ENCODE measurements around the gene AQP2. TPM values are rescaled to one million over a fixed set of nuclear protein-coding genes. Genes with fewer than 3 reads are reported as not detected.

Gene AQP2
- total RNA-seq, 3 donors from 2014 or later (not counting 1 experiment from before 2014, with no cell fraction given): not detected

DNA sequence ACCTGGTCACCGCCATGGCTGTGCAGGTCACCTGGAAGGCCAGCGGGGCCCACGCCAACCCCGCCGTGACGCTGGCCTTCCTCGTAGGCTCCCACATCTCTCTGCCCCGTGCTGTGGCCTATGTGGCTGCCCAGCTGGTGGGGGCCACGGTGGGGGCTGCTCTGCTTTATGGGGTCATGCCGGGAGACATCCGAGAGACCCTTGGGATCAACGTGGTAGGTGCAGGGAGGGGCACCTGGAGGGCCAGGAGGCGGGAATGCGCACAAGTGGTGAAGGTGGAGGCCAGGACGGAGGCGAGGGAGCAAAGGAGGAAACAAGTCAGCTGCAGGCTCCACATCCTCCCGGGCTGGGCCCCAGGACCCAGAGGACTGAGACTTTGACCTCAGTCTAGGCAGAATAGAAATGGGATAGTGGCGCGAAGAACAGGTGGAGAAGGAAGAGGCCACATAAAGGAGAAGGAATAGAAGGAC is 22.9 kb downstream of the AQP2 start:
- H3K4me1 Mint-ChIP-seq: no peaks in the 10 kb centered on the region
- Histone ChIP-seq H3K27ac (ENCODE audit: low read length) (no peak overlapping the region), H3K27me3 (ENCODE audit: control insufficient read depth, insufficient read depth, low read length) (no peaks in the 10 kb centered on the region), H3K4me3 (ENCODE audit: low read length) (no peak overlapping the region), H3K9me3 (ENCODE audit: control insufficient read depth, insufficient read depth, low read length) (no peaks in the 10 kb centered on the region), H3K36me3 (ENCODE audit: control insufficient read depth, insufficient read depth, low read length) (no peaks in the 10 kb centered on the region), H3K4me1 (ENCODE audit: control insufficient read depth, insufficient read depth, low read length) (no peaks in the 10 kb centered on the region)
- TF ChIP-seq, protein P1, sequence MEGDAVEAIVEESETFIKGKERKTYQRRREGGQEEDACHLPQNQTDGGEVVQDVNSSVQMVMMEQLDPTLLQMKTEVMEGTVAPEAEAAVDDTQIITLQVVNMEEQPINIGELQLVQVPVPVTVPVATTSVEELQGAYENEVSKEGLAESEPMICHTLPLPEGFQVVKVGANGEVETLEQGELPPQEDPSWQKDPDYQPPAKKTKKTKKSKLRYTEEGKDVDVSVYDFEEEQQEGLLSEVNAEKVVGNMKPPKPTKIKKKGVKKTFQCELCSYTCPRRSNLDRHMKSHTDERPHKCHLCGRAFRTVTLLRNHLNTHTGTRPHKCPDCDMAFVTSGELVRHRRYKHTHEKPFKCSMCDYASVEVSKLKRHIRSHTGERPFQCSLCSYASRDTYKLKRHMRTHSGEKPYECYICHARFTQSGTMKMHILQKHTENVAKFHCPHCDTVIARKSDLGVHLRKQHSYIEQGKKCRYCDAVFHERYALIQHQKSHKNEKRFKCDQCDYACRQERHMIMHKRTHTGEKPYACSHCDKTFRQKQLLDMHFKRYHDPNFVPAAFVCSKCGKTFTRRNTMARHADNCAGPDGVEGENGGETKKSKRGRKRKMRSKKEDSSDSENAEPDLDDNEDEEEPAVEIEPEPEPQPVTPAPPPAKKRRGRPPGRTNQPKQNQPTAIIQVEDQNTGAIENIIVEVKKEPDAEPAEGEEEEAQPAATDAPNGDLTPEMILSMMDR (IDR thresholded peaks at IDR 0.05): no peak
- H3K27ac Mint-ChIP-seq: no peak overlapping the region
- H3K27me3 Mint-ChIP-seq (ENCODE audit: low read depth in 2 of 2): no peaks in the 10 kb centered on the region
- WGBS (ENCODE audit: insufficient coverage): 89% methylated on average over 19 of the region's 19 CpGs
- no peaks in the 10 kb centered on the region for H3K36me3 Mint-ChIP-seq
- no peak for DNase-seq
- H3K9me3 Mint-ChIP-seq: no peaks in the 10 kb centered on the region
- H3K4me3 Mint-ChIP-seq: no peak overlapping the region
- intact Hi-C loops (cut with micrococcal nuclease): no loop called here
- no peak for ATAC-seq

DNA sequence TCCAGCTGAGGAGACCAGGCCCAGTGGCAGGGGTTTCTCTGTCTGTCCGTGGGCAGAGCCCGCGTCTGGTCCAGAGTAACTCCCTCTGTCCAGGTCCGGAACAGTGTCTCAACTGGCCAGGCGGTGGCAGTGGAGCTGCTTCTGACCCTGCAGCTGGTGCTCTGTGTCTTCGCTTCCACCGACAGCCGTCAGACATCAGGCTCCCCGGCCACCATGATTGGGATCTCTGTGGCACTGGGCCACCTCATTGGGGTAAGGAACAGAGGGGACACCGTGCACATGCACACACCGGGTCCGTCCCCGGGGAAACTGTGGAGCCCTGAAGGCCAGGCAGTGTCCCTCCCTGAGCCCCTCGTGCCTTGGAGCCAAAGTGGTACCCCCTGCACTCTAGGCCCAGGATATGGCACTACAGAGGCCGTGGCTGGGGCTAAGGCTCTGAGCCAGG is 23.7 kb downstream of the AQP2 start:
- DNase-seq: no peak
- H3K9me3 ChIP-seq (ENCODE audit: control insufficient read depth, insufficient read depth, low read length): no peaks in the 10 kb centered on the region
- H3K36me3 Mint-ChIP-seq: no peaks in the 10 kb centered on the region
- H3K27ac ChIP-seq (ENCODE audit: low read length): no peak overlapping the region
- H3K27me3 ChIP-seq (ENCODE audit: control insufficient read depth, insufficient read depth, low read length): no peaks in the 10 kb centered on the region
- no peaks in the 10 kb centered on the region for H3K36me3 ChIP-seq (ENCODE audit: control insufficient read depth, insufficient read depth, low read length)
- intact Hi-C loops (cut with micrococcal nuclease): no loop called here
- H3K27me3 Mint-ChIP-seq (ENCODE audit: low read depth in 2 of 2): no peaks in the 10 kb centered on the region
- no peak overlapping the region for H3K27ac Mint-ChIP-seq
- TF ChIP-seq, protein P1 (IDR thresholded peaks at IDR 0.05): no peak
- no peak overlapping the region for H3K4me3 ChIP-seq (ENCODE audit: low read length)
- H3K4me1 ChIP-seq (ENCODE audit: control insufficient read depth, insufficient read depth, low read length): no peaks in the 10 kb centered on the region
- no peaks in the 10 kb centered on the region for H3K9me3 Mint-ChIP-seq
- 90% methylated on average over 15 of the region's 15 CpGs for whole genome bisulfite sequencing (ENCODE audit: insufficient coverage)
- no peak overlapping the region for H3K4me3 Mint-ChIP-seq
- ATAC-seq: no peak
- no peaks in the 10 kb centered on the region for H3K4me1 Mint-ChIP-seq

DNA sequence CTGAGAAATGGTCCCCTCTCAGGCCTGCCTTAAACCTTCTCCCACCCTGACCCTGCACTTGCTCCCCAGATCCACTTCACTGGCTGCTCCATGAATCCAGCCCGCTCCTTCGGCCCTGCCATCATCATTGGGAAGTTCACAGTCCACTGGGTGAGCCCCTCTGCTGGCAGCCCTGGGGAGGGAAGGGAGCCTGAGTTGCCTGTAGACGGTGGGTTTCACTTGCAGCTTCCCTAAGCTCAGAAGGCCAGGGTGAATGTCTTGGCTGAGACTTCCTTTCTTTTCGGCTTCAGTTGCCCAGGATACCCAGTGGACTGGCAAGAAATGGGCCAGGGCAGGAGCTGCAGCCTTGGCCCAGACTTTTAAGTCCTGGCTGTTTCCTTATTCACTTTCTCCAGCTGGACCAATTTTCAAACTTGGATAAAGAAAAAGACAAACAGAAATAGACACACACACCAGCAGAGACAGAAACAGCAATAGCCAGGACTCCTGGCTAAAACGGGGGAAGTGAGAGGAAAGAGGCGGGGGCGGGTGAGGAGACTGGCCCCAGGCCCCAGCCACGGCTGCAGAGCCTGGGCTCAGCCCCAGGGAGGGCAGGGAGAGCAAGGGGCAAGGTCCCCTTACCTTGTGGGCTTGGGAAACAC is 24.3 kb downstream of the AQP2 start:
- Histone ChIP-seq H3K9me3 (ENCODE audit: control insufficient read depth, insufficient read depth, low read length) (no peaks in the 10 kb centered on the region), H3K27me3 (ENCODE audit: control insufficient read depth, insufficient read depth, low read length) (no peaks in the 10 kb centered on the region), H3K36me3 (ENCODE audit: control insufficient read depth, insufficient read depth, low read length) (no peaks in the 10 kb centered on the region), H3K27ac (ENCODE audit: low read length) (no peak overlapping the region), H3K4me1 (ENCODE audit: control insufficient read depth, insufficient read depth, low read length) (no peaks in the 10 kb centered on the region), H3K4me3 (ENCODE audit: low read length) (no peak overlapping the region)
- 73% methylated on average over 8 of the region's 8 CpGs for WGBS (ENCODE audit: insufficient coverage)
- ATAC-seq (no peak), DNase-seq (no peak)
- Mint-ChIP-seq H3K36me3 (no peaks in the 10 kb centered on the region), H3K4me3 (no peak overlapping the region), H3K27ac (no peak overlapping the region), H3K27me3 (ENCODE audit: low read depth in 2 of 2) (no peaks in the 10 kb centered on the region), H3K9me3 (no peaks in the 10 kb centered on the region), H3K4me1 (no peaks in the 10 kb centered on the region)
- intact Hi-C loops (cut with micrococcal nuclease): no loop called here
- TF ChIP-seq, protein P1 (IDR thresholded peaks at IDR 0.05): no peak

DNA sequence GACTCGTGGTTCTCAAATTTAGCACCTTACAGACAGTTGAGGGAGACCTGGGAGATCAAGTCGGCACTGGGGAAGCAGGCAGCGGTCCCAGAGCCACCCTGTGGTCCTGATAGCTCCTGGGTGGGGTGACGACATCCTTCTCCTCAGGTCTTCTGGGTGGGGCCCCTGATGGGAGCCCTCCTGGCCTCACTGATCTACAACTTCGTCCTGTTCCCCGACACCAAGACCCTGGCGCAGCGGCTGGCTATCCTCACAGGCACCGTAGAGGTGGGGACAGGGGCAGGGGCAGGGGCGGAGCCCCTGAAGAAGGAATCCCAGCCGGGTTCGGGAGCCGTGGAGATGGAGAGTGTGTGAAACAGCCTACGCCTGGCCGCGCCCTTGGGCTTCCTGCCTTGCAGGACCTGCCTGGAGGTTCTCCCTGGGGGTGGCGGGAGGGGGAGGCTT is 24.8 kb downstream of the AQP2 start:
- no peak for ATAC-seq
- intact Hi-C loops (cut with micrococcal nuclease): no loop called here

More for the DNA sequence above, 24.8 kb downstream of the AQP2 start:
- Mint-ChIP-seq H3K27ac (no peak overlapping the region), H3K4me3 (no peak overlapping the region), H3K27me3 (ENCODE audit: low read depth in 2 of 2) (no peaks in the 10 kb centered on the region), H3K9me3 (no peaks in the 10 kb centered on the region), H3K4me1 (no peaks in the 10 kb centered on the region), H3K36me3 (no peaks in the 10 kb centered on the region)
- Histone ChIP-seq H3K27me3 (ENCODE audit: control insufficient read depth, insufficient read depth, low read length) (no peaks in the 10 kb centered on the region), H3K4me1 (ENCODE audit: control insufficient read depth, insufficient read depth, low read length) (no peaks in the 10 kb centered on the region), H3K4me3 (ENCODE audit: low read length) (no peak overlapping the region), H3K27ac (ENCODE audit: low read length) (no peak overlapping the region), H3K9me3 (ENCODE audit: control insufficient read depth, insufficient read depth, low read length) (no peaks in the 10 kb centered on the region), H3K36me3 (ENCODE audit: control insufficient read depth, insufficient read depth, low read length) (no peaks in the 10 kb centered on the region)
- WGBS (ENCODE audit: insufficient coverage): 87% methylated on average over 17 of the region's 17 CpGs
- no peak for DNase-seq
- TF ChIP-seq, protein P1 (IDR thresholded peaks at IDR 0.05): no peak
